Choroid plexus epithelial cell (primary cell): ENCODE results near the gene PTBP3.
"Not testable (repeated sequence)": the region's sequence is repeated elsewhere in the genome, so short reads cannot be mapped to it uniquely, and the experiment has no call there.

Experiments
- DNase-seq: peaks from one replicate; pipeline ENCODE4 v3.0.0-alpha.2; 2010; ENCODE audit warnings: low read depth
- H3K4me3 ChIP-seq: 2 replicates; pipeline ENCODE4 v1.5.1; 2011; ENCODE audit warnings: low read depth, mild to moderate bottlenecking, control low read depth, low read length, moderate library complexity
- CTCF ChIP-seq: conservative IDR thresholded peaks from 2 replicates; pipeline ENCODE4 v1.5.1; 2011; ENCODE audit warnings: low read depth, mild to moderate bottlenecking, control low read depth, inconsistent platforms, low read length, moderate library complexity

PTBP3 gene

GRCh38 chr9:112283582-112284253 lies 49.7 kb downstream of the PTBP3 start:
- TF ChIP-seq CTCF: no peak
- DNase-seq: no peak
- no peak overlapping the region for H3K4me3 ChIP-seq

- not testable (repeated sequence) for DNase-seq, H3K4me3 ChIP-seq
These were observed 50.6 kb downstream of the PTBP3 start for GRCh38 chr9:112282841-112283240.

- no peak for TF ChIP-seq CTCF
- H3K4me3 ChIP-seq: no peak overlapping the region
These were observed 52.5 kb downstream of the PTBP3 start for GRCh38 chr9:112280904-112281303.

GRCh38 chr9:112279501-112279900 lies 53.9 kb downstream of the PTBP3 start:
- TF ChIP-seq CTCF: no peak
- no peak for DNase-seq
- no peak overlapping the region for H3K4me3 ChIP-seq

More at GRCh38 chr9:112280904-112281303, 52.5 kb downstream of the PTBP3 start:
- no peak for DNase-seq

GRCh38 chr9:112278152-112278551 lies 55.3 kb downstream of the PTBP3 start:
- DNase-seq: no peak
- no peak for TF ChIP-seq CTCF
- no peak overlapping the region for H3K4me3 ChIP-seq

GRCh38 chr9:112274600-112274999 lies 58.8 kb downstream of the PTBP3 start:
- no peak for TF ChIP-seq CTCF
- no peak for DNase-seq
- no peak overlapping the region for H3K4me3 ChIP-seq

GRCh38 chr9:112273876-112274275 lies 59.5 kb downstream of the PTBP3 start:
- DNase-seq: no peak
- H3K4me3 ChIP-seq: no peak overlapping the region
- no peak for TF ChIP-seq CTCF
